ENCODE results near the gene PDK1. TPM values are rescaled to one million over a fixed set of nuclear protein-coding genes. Genes with fewer than 3 reads are reported as not detected.

The PDK1 gene
- total RNA-seq, 1 donor from 2014 or later: 7.3 TPM

DNA sequence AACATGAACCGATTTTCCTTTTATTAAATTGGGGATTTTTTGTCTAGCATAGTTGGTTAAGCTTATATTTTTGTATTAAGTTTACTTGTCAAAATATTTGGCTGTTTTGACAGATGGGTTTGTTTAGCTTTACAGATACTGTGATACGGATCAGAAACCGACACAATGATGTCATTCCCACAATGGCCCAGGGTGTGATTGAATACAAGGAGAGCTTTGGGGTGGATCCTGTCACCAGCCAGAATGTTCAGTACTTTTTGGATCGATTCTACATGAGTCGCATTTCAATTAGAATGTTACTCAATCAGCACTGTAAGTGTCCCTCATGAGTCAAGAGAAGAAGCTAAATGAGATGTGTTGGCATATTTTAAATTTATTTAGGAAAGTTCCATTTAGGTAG is 8.5 kb downstream of the PDK1 start:
- no peak overlapping the region for H3K4me3 Mint-ChIP-seq (ENCODE audit: unreplicated experiment)
- no peaks in the 10 kb centered on the region for H3K9me3 Mint-ChIP-seq (ENCODE audit: unreplicated experiment)
- H3K27ac Mint-ChIP-seq (ENCODE audit: unreplicated experiment): no peak overlapping the region
- no peak for TF ChIP-seq CTCF (IDR thresholded peaks at IDR 0.05)
- H3K27me3 Mint-ChIP-seq (ENCODE audit: unreplicated experiment): no peaks in the 10 kb centered on the region
- H3K4me1 Mint-ChIP-seq (ENCODE audit: unreplicated experiment): peaks cover 11% of the 10 kb centered on the region
- H3K36me3 Mint-ChIP-seq (ENCODE audit: unreplicated experiment): peaks cover 25% of the 10 kb centered on the region
- no peak for DNase-seq (ENCODE audit: extremely low spot score, unreplicated experiment)

- TF ChIP-seq CTCF (IDR thresholded peaks at IDR 0.05): no peak
- Mint-ChIP-seq H3K27ac (ENCODE audit: unreplicated experiment) (no peak overlapping the region), H3K4me1 (ENCODE audit: unreplicated experiment) (no peaks in the 10 kb centered on the region), H3K27me3 (ENCODE audit: unreplicated experiment) (no peaks in the 10 kb centered on the region), H3K4me3 (ENCODE audit: unreplicated experiment) (no peak overlapping the region), H3K9me3 (ENCODE audit: unreplicated experiment) (peaks cover 16% of the 10 kb centered on the region), H3K36me3 (ENCODE audit: unreplicated experiment) (peaks cover 42% of the 10 kb centered on the region)
- DNase-seq (ENCODE audit: extremely low spot score, unreplicated experiment): no peak
Measured at GRCh38 chr2:172571245-172571644, 15.4 kb downstream of the PDK1 start.

DNA sequence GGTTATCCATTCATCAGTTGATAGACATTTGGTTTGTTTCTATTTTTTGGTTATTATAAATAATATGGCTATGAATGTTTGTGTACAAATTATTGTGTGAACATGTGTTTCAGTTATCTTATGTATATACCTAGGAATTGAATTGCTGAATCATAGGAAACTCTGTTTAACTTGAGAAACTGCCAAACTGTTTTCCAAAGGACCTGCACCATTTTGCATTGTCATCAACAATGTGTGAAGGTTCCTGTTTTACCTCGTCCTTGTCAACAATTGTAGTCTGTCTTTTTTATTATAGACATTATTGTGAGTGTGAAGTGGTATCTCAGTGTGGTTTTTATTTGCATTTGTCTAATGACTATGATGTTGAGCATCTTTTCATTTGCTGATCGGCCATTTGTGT is 17.1 kb downstream of the PDK1 start:
- no peak overlapping the region for H3K27ac Mint-ChIP-seq (ENCODE audit: unreplicated experiment)
- no peak overlapping the region for H3K4me3 Mint-ChIP-seq (ENCODE audit: unreplicated experiment)
- no peak for DNase-seq (ENCODE audit: extremely low spot score, unreplicated experiment)
- H3K36me3 Mint-ChIP-seq (ENCODE audit: unreplicated experiment): peaks cover 50% of the 10 kb centered on the region
- TF ChIP-seq CTCF (IDR thresholded peaks at IDR 0.05): no peak
- H3K9me3 Mint-ChIP-seq (ENCODE audit: unreplicated experiment): peaks cover 22% of the 10 kb centered on the region
- H3K4me1 Mint-ChIP-seq (ENCODE audit: unreplicated experiment): no peaks in the 10 kb centered on the region
- H3K27me3 Mint-ChIP-seq (ENCODE audit: unreplicated experiment): no peaks in the 10 kb centered on the region

DNA sequence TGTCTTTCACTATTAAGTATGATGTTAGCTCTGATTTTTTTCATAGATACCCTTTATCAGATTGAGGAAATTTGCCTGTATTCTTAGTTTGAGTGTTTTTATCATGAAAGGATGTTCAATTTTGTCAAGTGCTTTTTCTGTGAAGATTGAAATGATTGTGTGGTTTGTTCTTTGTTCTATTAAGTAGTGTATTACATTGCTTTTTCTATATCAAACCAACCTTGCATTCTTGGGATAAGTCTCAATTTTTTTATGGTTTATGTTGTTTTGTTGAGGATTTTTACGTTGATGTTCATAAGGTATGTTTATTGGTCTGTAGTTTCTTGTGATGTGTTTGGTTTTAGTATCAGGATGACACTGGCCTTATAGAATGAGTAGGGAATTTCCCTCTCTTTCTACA is 19.1 kb downstream of the PDK1 start:
- Mint-ChIP-seq H3K36me3 (ENCODE audit: unreplicated experiment) (peaks cover 60% of the 10 kb centered on the region), H3K27ac (ENCODE audit: unreplicated experiment) (no peak overlapping the region)

DNA sequence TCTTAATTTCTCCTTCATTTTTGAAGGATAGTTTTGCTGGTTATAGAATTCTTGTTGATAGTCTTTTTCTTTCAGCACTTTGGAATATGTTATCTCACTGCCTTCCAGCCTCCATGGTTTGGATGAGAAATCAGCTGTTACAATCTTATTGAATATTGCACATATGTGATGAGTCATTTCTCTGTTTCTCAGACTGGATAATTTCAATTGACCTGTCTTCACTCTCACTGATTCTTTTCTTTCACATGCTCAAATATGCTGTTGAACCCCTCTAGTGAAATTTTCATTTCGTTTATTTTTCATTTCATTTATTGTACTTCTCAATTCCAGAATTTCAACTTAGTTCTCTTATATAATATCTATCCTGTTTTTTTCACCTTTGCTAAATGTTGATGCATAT is 22.2 kb downstream of the PDK1 start:
- Mint-ChIP-seq H3K4me1 (ENCODE audit: unreplicated experiment) (no peaks in the 10 kb centered on the region), H3K27ac (ENCODE audit: unreplicated experiment) (no peak overlapping the region), H3K36me3 (ENCODE audit: unreplicated experiment) (peaks cover 66% of the 10 kb centered on the region), H3K4me3 (ENCODE audit: unreplicated experiment) (no peak overlapping the region), H3K9me3 (ENCODE audit: unreplicated experiment) (peaks cover 38% of the 10 kb centered on the region), H3K27me3 (ENCODE audit: unreplicated experiment) (no peaks in the 10 kb centered on the region)
- no peak for DNase-seq (ENCODE audit: extremely low spot score, unreplicated experiment)
- TF ChIP-seq CTCF (IDR thresholded peaks at IDR 0.05): no peak

More for the DNA sequence above, 19.1 kb downstream of the PDK1 start:
- H3K27me3 Mint-ChIP-seq (ENCODE audit: unreplicated experiment): no peaks in the 10 kb centered on the region
- H3K9me3 Mint-ChIP-seq (ENCODE audit: unreplicated experiment): peaks cover 38% of the 10 kb centered on the region
- DNase-seq (ENCODE audit: extremely low spot score, unreplicated experiment): no peak
- no peak for TF ChIP-seq CTCF (IDR thresholded peaks at IDR 0.05)
- no peaks in the 10 kb centered on the region for H3K4me1 Mint-ChIP-seq (ENCODE audit: unreplicated experiment)
- no peak overlapping the region for H3K4me3 Mint-ChIP-seq (ENCODE audit: unreplicated experiment)

All from osteocyte (in vitro differentiated cells).